OCI-LY1 (cell line): ENCODE data around the gene KCNB1.

ENCODE experiments used
- H2AFZ ChIP-seq: fragments of 200-600 bp; sonication (generic), shearing (Covaris generic); 2 replicates; pipeline ENCODE4 v1.6.0; 2014; ENCODE audit warnings: antibody characterized with exemption, mild to moderate bottlenecking, low read length
- H3F3A ChIP-seq: fragments of 200-600 bp; sonication (generic), shearing (Covaris generic); 2 replicates; pipeline ENCODE4 v1.6.0; 2014; ENCODE audit warnings: mild to moderate bottlenecking, antibody characterized with exemption, low read length, moderate library complexity; ENCODE audit not compliant: insufficient read depth
- H3K27ac ChIP-seq: fragments of 200-600 bp; sonication (generic); 2 replicates; pipeline ENCODE4 v1.5.1; 2014; ENCODE audit warnings: low read length, mixed run types, mild to moderate bottlenecking, low read depth; ENCODE audit not compliant: poor library complexity, severe bottlenecking
- H3K27me3 ChIP-seq: fragments of 200-600 bp; sonication (generic); 2 replicates; pipeline ENCODE4 v1.6.0; 2014; ENCODE audit warnings: antibody characterized with exemption, mild to moderate bottlenecking, low read length, moderate library complexity; ENCODE audit not compliant: insufficient read depth
- H3K36me3 ChIP-seq: fragments of 200-600 bp; sonication (generic); 2 replicates; pipeline ENCODE4 v1.6.1; 2014; ENCODE audit warnings: mild to moderate bottlenecking, antibody characterized with exemption, low read length, moderate library complexity, mixed read lengths; ENCODE audit not compliant: insufficient read depth
- H3K4me1 ChIP-seq: fragments of 200-600 bp; sonication (generic); 2 replicates; pipeline ENCODE4 v1.5.1; 2014; ENCODE audit warnings: mild to moderate bottlenecking, low read length, moderate library complexity; ENCODE audit not compliant: insufficient read depth, severe bottlenecking
- H3K4me2 ChIP-seq: fragments of 200-600 bp; sonication (generic), shearing (Covaris generic); 2 replicates; pipeline ENCODE4 v1.6.1; 2014; ENCODE audit warnings: low read length
- H3K4me3 ChIP-seq: fragments of 200-600 bp; sonication (generic); 2 replicates; pipeline ENCODE4 v1.5.1; 2014; ENCODE audit warnings: low read length, low read depth, mild to moderate bottlenecking, mixed read lengths; ENCODE audit not compliant: poor library complexity, severe bottlenecking
- H3K79me2 ChIP-seq: fragments of 200-600 bp; shearing (Covaris generic); 2 replicates; pipeline ENCODE4 v1.6.1; 2016; ENCODE audit warnings: mixed run types, low read length, mixed read lengths; ENCODE audit not compliant: insufficient read depth
- H3K9ac ChIP-seq: fragments of 200-600 bp; sonication (generic), shearing (Covaris generic); 2 replicates; pipeline ENCODE4 v1.6.1; 2014; ENCODE audit warnings: mild to moderate bottlenecking, low read length, mixed read lengths
- H3K9me2 ChIP-seq: fragments of 200-600 bp; sonication (generic), shearing (Covaris generic); 2 replicates; pipeline ENCODE4 v1.6.1; 2014; ENCODE audit warnings: low read depth, mild to moderate bottlenecking, low read length, mixed read lengths
- H3K9me3 ChIP-seq: fragments of 200-600 bp; shearing (Covaris generic); 2 replicates; pipeline ENCODE4 v1.6.1; 2014; ENCODE audit warnings: low read length, mixed read lengths
- H4K20me1 ChIP-seq: fragments of 200-600 bp; sonication (generic), shearing (Covaris generic); 2 replicates; pipeline ENCODE4 v1.6.0; 2016; ENCODE audit warnings: mild to moderate bottlenecking, low read length; ENCODE audit not compliant: insufficient read depth
- CTCF ChIP-seq: fragments of 200-600 bp; sonication (generic), shearing (Covaris generic); IDR thresholded peaks from 2 replicates; pipeline ENCODE4 v1.5.1; 2017; ENCODE audit warnings: mild to moderate bottlenecking, antibody characterized with exemption, low read length, moderate library complexity, mixed read lengths
- EZH2 ChIP-seq: fragments of 200-600 bp; sonication (generic), shearing (Covaris generic); IDR thresholded peaks from 2 replicates; pipeline ENCODE4 v1.8.0; 2017; ENCODE audit warnings: borderline replicate concordance, mixed run types, mild to moderate bottlenecking, antibody characterized with exemption, low read length, moderate library complexity, mixed read lengths

The KCNB1 gene

DNA sequence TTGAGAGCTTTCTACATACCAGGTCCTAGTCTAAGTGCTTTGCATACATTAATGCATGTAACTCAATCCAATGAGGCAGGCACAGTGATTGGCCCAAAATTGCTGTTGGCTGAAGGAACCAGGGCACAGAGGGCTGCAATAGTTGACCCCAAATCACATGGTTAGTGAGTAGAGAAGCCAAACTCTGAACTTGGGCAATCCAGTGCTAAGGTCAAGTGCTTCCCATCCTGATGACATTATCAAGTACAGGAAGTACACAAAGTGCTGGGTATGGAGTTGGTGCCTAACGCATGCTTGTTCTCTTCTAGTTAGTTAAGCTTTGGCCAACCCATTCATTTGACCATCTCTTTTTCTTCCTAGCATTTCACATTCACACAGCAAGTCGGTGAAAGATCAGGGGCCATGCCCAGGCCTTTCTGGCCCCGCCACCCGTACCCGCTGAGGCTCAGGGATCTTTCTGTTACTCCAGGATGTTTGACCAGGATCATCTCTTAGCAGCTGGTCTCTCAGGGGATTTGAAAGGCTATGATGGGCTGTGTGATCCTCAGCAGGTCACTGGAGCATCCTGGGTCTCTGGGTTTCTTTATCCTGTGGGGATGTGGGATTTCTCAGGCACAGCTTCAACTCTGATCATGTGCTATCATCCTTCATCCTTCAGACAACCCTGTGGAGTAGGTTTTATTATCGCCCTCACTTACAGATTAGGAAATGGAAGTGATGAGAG, 7.0 kb downstream of the KCNB1 start:
- H3K79me2 ChIP-seq: no peaks in the 10 kb centered on the region
- H3K9me2 ChIP-seq: no peaks in the 10 kb centered on the region
- peaks cover 15% of the 10 kb centered on the region; the same call in 1 of the 2 replicates for H3K27me3 ChIP-seq
- H3K36me3 ChIP-seq: no peaks in the 10 kb centered on the region
- no peak overlapping the region for H3K9ac ChIP-seq
- no peak overlapping the region for H3K27ac ChIP-seq
- no peak for TF ChIP-seq EZH2
- no peak for TF ChIP-seq CTCF
- no peaks in the 10 kb centered on the region for H4K20me1 ChIP-seq
- H3K9me3 ChIP-seq: no peaks in the 10 kb centered on the region
- H3K4me2 ChIP-seq: no peak overlapping the region
- H3K4me1 ChIP-seq: no peaks in the 10 kb centered on the region
- no peaks in the 10 kb centered on the region for H3F3A ChIP-seq
- H2AFZ ChIP-seq: no peak overlapping the region
- H3K4me3 ChIP-seq: no peak overlapping the region

GRCh38 chr20:49471397-49471796, 11.1 kb downstream of the KCNB1 start:
- peaks cover 11% of the 10 kb centered on the region; the same call in 1 of the 2 replicates for H3K27me3 ChIP-seq
- H2AFZ ChIP-seq: no peak overlapping the region
- no peak overlapping the region for H3K4me2 ChIP-seq
- H3K79me2 ChIP-seq: no peaks in the 10 kb centered on the region
- no peaks in the 10 kb centered on the region for H4K20me1 ChIP-seq
- no peaks in the 10 kb centered on the region for H3K36me3 ChIP-seq
- no peak overlapping the region for H3K9ac ChIP-seq
- H3K9me2 ChIP-seq: no peaks in the 10 kb centered on the region
- H3K9me3 ChIP-seq: no peaks in the 10 kb centered on the region
- no peak overlapping the region for H3K27ac ChIP-seq
- H3F3A ChIP-seq: no peaks in the 10 kb centered on the region
- no peaks in the 10 kb centered on the region for H3K4me1 ChIP-seq
- H3K4me3 ChIP-seq: no peak overlapping the region
- TF ChIP-seq EZH2: no peak
- TF ChIP-seq CTCF: no peak

DNA sequence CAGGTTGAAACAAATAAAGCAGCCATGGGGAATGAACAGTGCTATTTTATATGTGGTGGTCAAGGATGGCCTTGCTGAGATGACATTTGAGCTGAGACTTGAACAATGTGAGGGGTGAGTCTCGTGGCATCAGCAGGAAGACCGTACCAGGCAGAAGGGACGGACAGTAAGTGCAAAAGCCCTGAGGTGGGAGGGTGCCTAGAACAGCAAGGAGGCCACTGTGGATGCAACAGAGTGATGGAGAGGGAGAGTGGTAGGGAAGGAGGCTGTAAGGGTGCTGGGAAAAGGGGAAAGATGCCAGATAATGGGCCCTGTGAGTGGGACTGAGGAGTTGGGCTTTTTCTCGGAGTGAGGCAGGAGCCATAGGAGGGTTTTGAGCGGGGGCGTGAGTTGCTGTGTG, 11.5 kb downstream of the KCNB1 start:
- Histone ChIP-seq H3K27me3 (peaks cover 8% of the 10 kb centered on the region; the same call in 1 of the 2 replicates), H3K9ac (no peak overlapping the region)

More for the DNA sequence above, 11.5 kb downstream of the KCNB1 start:
- H2AFZ ChIP-seq: no peak overlapping the region
- no peaks in the 10 kb centered on the region for H3K9me3 ChIP-seq
- H3K36me3 ChIP-seq: no peaks in the 10 kb centered on the region
- no peaks in the 10 kb centered on the region for H3K79me2 ChIP-seq
- H3F3A ChIP-seq: no peaks in the 10 kb centered on the region
- H3K9me2 ChIP-seq: no peaks in the 10 kb centered on the region
- TF ChIP-seq CTCF (no peak), EZH2 (no peak)
- no peak overlapping the region for H3K4me3 ChIP-seq
- no peaks in the 10 kb centered on the region for H4K20me1 ChIP-seq
- H3K4me1 ChIP-seq: no peaks in the 10 kb centered on the region
- H3K4me2 ChIP-seq: no peak overlapping the region
- no peak overlapping the region for H3K27ac ChIP-seq
